ENCODE measurements around the gene PEA15.

Gene PEA15

GRCh38 chr1:160264795-160265307 is 59.7 kb downstream of the PEA15 start:
- H3K27me3 ChIP-seq (ENCODE audit: insufficient read depth, poor library complexity, severe bottlenecking), result no peaks in the 10 kb centered on the region
- no peak overlapping the region for H3K4me3 ChIP-seq (replicated peaks; ENCODE audit: insufficient read depth, low read length)
- DNase-seq (ENCODE audit: low read depth in 1 of 2, low spot score in 1 of 2), result no peak
- TF ChIP-seq GABPA (IDR thresholded peaks at IDR 0.05; ENCODE audit: low read depth), result no peak
- no peak for TF ChIP-seq SPI1 (IDR thresholded peaks at IDR 0.05; ENCODE audit: borderline replicate concordance, low read depth)
- TF ChIP-seq POLR2AphosphoS5 (IDR thresholded peaks at IDR 0.05; ENCODE audit: low read depth), result no peak
- TF ChIP-seq REST (IDR thresholded peaks at IDR 0.05; ENCODE audit: insufficient replicate concordance, low read depth), result no peak
- no peak for TF ChIP-seq CTCF (IDR thresholded peaks at IDR 0.05; ENCODE audit: insufficient read depth, low read length)
- H3K27ac ChIP-seq (replicated peaks), result no peak overlapping the region
